Osteoblast (primary cell): ENCODE results near the gene CPEB1. TPM values are rescaled to one million over a fixed set of nuclear protein-coding genes. Genes with fewer than 3 reads are reported as not detected.
"Not testable (repeated sequence)": the region's sequence is repeated elsewhere in the genome, so short reads cannot be mapped to it uniquely, and the experiment has no call there.

ENCODE experiments used
- DNase-seq: peaks from one replicate; pipeline ENCODE4 v3.0.0; 2011; ENCODE audit warnings: low spot score, mixed read lengths; ENCODE audit not compliant: insufficient read length; ENCODE audit errors: missing footprints
- H2AFZ ChIP-seq: 2 replicates; pipeline ENCODE4 v1.6.0; 2011; ENCODE audit warnings: mild to moderate bottlenecking, low read length
- H3K27ac ChIP-seq: 2 replicates; pipeline ENCODE4 v1.5.1; 2011; ENCODE audit warnings: mild to moderate bottlenecking, low read depth, low read length, moderate library complexity
- H3K27me3 ChIP-seq: 2 replicates; pipeline ENCODE4 v1.6.0; 2012; ENCODE audit warnings: mild to moderate bottlenecking, control low read depth, inconsistent platforms, low read length, moderate library complexity; ENCODE audit not compliant: insufficient read depth
- H3K36me3 ChIP-seq: 2 replicates; pipeline ENCODE4 v1.5.1; 2011; ENCODE audit warnings: mild to moderate bottlenecking, low read length, control low read depth, moderate library complexity; ENCODE audit not compliant: insufficient read depth
- H3K4me1 ChIP-seq: 2 replicates; pipeline ENCODE4 v1.5.1; 2011; ENCODE audit warnings: mild to moderate bottlenecking, low read length, control low read depth, moderate library complexity; ENCODE audit not compliant: insufficient read depth
- H3K4me2 ChIP-seq: 2 replicates; pipeline ENCODE4 v1.6.0; 2011; ENCODE audit warnings: mild to moderate bottlenecking, low read length; ENCODE audit not compliant: insufficient read depth
- H3K4me3 ChIP-seq: fragments of 200-600 bp; sonication (generic); 3 replicates; pipeline ENCODE4 v1.5.1; 2012; ENCODE audit warnings: mild to moderate bottlenecking, low read length, inconsistent platforms; ENCODE audit not compliant: insufficient read depth
- H3K79me2 ChIP-seq: 2 replicates; pipeline ENCODE4 v1.6.0; 2012; ENCODE audit warnings: mild to moderate bottlenecking, low read length, control low read depth, inconsistent platforms; ENCODE audit not compliant: insufficient read depth
- H3K9me3 ChIP-seq: 2 replicates; pipeline ENCODE4 v1.5.1; 2011; ENCODE audit warnings: low read depth, low read length, control low read depth
- H4K20me1 ChIP-seq: 2 replicates; pipeline ENCODE4 v1.6.0; 2012; ENCODE audit warnings: mild to moderate bottlenecking, low read length, control low read depth; ENCODE audit not compliant: insufficient read depth
- CTCF ChIP-seq: IDR thresholded peaks from 2 replicates; pipeline ENCODE4 v1.5.1; 2011; ENCODE audit warnings: mild to moderate bottlenecking, low read depth, low read length, moderate library complexity; ENCODE audit errors: extremely low read depth
- total RNA-seq: library from RNA; depleted of rRNA; stranded (reverse); fragments of >200 nt; gene quantifications from 2 replicates; pipeline ENCODE4 v1.2.3, GENCODE V29; 2012

CPEB1 gene
- total RNA-seq, 1 donor, result 36.6 TPM

GRCh38 chr15:82502700-82503339, 144.3 kb downstream of the CPEB1 start:
- not testable (repeated sequence) for H3K4me2 ChIP-seq, H2AFZ ChIP-seq, DNase-seq, H3K9me3 ChIP-seq, H3K79me2 ChIP-seq, H4K20me1 ChIP-seq, H3K36me3 ChIP-seq, H3K4me1 ChIP-seq, H3K4me3 ChIP-seq, H3K27ac ChIP-seq, H3K27me3 ChIP-seq
- peak; percentile 5 for TF ChIP-seq CTCF

- H3K9me3 ChIP-seq, H2AFZ ChIP-seq, DNase-seq, H3K79me2 ChIP-seq, H3K4me3 ChIP-seq, H3K27ac ChIP-seq, H3K4me1 ChIP-seq, H3K36me3 ChIP-seq, H3K27me3 ChIP-seq, H3K4me2 ChIP-seq, H4K20me1 ChIP-seq: not testable (repeated sequence)
These were observed 146.4 kb downstream of the CPEB1 start for GRCh38 chr15:82500772-82501171.

- H3K27ac ChIP-seq, H3K79me2 ChIP-seq, H3K4me1 ChIP-seq, H3K27me3 ChIP-seq, H3K36me3 ChIP-seq, H4K20me1 ChIP-seq, H2AFZ ChIP-seq, H3K9me3 ChIP-seq, H3K4me2 ChIP-seq, H3K4me3 ChIP-seq, DNase-seq: not testable (repeated sequence)
These were observed 149.2 kb downstream of the CPEB1 start for GRCh38 chr15:82497978-82498377.

Other genes starting within 250 kb of the CPEB1 start
- gene GOLGA6L9, start 217.5 kb downstream of the CPEB1 start, total RNA-seq, result 1.8 TPM in 2 replicates
- gene RPS17, start 106.9 kb downstream of the CPEB1 start, total RNA-seq, result 1,188 and 1,195 TPM in 2 replicates
- under 0.01 and 0.36 TPM in 2 replicates for gene AP3B2, start 62.5 kb upstream of the CPEB1 start, total RNA-seq
- gene FSD2, start 158.7 kb upstream of the CPEB1 start, total RNA-seq, result not detected in 2 replicates
- 8.0 and 8.3 TPM in 2 replicates for gene WHAMM, start 162.3 kb upstream of the CPEB1 start, total RNA-seq